ENCODE results near the gene PIM3. TPM values are rescaled to one million over a fixed set of nuclear protein-coding genes. Genes with fewer than 3 reads are reported as not detected.
A peak's percentile ranks its signal among the peaks of the same experiment; 100 is the strongest.

PIM3 gene
- total RNA-seq, 1 experiment from 2014 or later, result 42.9 TPM

DNA sequence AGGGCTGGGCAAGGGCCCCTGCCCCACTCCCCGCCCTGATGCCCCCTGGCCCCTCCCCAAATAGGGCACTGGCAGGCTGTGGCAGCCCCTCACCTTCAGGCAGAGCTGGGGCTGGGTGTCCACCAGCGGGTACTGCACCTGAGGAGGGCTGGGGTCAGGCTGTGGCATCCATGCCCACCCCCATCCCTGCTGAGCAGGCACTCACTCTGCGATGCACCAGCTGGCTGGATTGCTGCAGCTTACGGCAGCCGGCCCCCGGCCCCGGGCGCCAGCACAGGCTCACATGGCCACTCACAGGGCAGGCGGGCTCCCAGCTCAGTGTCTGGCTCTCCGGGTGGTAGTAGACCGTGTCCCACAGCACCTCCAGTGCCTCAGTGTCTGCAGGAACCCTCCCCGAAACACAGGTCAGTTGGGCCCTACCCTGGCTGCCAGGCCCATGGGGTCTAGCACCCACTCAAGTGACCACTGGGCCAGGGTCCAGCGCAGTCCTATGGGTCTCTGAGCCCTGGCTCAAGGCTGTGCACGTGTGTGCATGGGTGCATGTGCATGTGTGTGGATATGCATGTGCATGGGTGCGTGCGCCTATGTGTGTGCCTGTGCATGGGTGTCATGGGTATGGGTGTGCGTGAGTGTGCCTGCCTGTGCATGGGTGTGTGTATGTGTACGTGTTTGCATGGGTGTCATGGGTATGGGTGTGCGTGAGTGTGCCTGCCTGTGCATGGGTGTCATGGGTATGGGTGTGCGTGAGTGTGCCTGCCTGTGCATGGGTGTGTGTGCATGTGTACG is 37.6 kb downstream of the PIM3 start:
- Mint-ChIP-seq H3K4me1 (peaks cover 9% of the 10 kb centered on the region), H3K9me3 (no peaks in the 10 kb centered on the region), H3K27ac (no peak overlapping the region), H3K4me3 (peak overlapping the region; percentile 70), H3K36me3 (no peaks in the 10 kb centered on the region), H3K27me3 (ENCODE audit: low read depth) (peaks cover 25% of the 10 kb centered on the region)
- TF ChIP-seq, protein P1, sequence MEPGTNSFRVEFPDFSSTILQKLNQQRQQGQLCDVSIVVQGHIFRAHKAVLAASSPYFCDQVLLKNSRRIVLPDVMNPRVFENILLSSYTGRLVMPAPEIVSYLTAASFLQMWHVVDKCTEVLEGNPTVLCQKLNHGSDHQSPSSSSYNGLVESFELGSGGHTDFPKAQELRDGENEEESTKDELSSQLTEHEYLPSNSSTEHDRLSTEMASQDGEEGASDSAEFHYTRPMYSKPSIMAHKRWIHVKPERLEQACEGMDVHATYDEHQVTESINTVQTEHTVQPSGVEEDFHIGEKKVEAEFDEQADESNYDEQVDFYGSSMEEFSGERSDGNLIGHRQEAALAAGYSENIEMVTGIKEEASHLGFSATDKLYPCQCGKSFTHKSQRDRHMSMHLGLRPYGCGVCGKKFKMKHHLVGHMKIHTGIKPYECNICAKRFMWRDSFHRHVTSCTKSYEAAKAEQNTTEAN (CRISPR knock-in tag; IDR thresholded peaks at IDR 0.05), result peak; percentile 92; the same call in 1 of the 2 replicates
- no peak for TF ChIP-seq ZBTB21 (CRISPR knock-in tag; IDR thresholded peaks at IDR 0.05; ENCODE audit: borderline replicate concordance)
- no peak for TF ChIP-seq RORB (CRISPR knock-in tag; IDR thresholded peaks at IDR 0.05)
- ATAC-seq, result no peak
- ChIA-PET CTCF (interaction anchor here (2.6 to 5.4 kb wide), 2 partner anchors 15 to 32 kb away, joined by 9 to 38 read pairs; no protein-coding TSS in a partner anchor), POLR2A (no interaction called here)
- DNase-seq (ENCODE audit: low spot score), result no peak

DNA sequence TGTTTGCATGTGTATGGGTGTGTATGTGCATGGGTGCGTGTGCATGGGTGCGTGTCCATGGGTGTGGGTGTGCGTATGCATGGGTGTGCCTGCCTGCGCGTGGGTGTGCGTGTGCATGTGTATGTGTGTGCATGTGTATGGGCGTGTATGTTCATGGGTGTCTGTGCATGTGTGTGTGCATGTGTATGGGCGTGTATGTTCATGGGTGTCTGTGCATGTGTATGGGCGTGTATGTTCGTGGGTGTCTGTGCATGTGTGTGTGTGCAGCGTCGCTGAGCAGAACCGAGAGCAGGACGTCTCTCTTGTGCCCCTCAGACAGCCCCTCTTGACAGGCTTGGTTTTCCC is 38.1 kb downstream of the PIM3 start:
- no peak for TF ChIP-seq RORB (CRISPR knock-in tag; IDR thresholded peaks at IDR 0.05)
- TF ChIP-seq, protein P2, sequence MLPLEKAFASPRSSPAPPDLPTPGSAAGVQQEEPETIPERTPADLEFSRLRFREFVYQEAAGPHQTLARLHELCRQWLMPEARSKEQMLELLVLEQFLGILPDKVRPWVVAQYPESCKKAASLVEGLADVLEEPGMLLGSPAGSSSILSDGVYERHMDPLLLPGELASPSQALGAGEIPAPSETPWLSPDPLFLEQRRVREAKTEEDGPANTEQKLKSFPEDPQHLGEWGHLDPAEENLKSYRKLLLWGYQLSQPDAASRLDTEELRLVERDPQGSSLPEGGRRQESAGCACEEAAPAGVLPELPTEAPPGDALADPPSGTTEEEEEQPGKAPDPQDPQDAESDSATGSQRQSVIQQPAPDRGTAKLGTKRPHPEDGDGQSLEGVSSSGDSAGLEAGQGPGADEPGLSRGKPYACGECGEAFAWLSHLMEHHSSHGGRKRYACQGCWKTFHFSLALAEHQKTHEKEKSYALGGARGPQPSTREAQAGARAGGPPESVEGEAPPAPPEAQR (CRISPR knock-in tag; IDR thresholded peaks at IDR 0.05), result no peak
- TF ChIP-seq NFE2L1 (CRISPR knock-in tag; IDR thresholded peaks at IDR 0.05), result peak; percentile 27; the same call in 1 of the 2 replicates
- TF ChIP-seq, protein P3, sequence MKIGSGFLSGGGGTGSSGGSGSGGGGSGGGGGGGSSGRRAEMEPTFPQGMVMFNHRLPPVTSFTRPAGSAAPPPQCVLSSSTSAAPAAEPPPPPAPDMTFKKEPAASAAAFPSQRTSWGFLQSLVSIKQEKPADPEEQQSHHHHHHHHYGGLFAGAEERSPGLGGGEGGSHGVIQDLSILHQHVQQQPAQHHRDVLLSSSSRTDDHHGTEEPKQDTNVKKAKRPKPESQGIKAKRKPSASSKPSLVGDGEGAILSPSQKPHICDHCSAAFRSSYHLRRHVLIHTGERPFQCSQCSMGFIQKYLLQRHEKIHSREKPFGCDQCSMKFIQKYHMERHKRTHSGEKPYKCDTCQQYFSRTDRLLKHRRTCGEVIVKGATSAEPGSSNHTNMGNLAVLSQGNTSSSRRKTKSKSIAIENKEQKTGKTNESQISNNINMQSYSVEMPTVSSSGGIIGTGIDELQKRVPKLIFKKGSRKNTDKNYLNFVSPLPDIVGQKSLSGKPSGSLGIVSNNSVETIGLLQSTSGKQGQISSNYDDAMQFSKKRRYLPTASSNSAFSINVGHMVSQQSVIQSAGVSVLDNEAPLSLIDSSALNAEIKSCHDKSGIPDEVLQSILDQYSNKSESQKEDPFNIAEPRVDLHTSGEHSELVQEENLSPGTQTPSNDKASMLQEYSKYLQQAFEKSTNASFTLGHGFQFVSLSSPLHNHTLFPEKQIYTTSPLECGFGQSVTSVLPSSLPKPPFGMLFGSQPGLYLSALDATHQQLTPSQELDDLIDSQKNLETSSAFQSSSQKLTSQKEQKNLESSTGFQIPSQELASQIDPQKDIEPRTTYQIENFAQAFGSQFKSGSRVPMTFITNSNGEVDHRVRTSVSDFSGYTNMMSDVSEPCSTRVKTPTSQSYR (CRISPR knock-in tag; IDR thresholded peaks at IDR 0.05), result no peak
- 0 out of 2 replicates have a peak, but pooled peaks have one; percentile 13 for TF ChIP-seq NFYB (CRISPR knock-in tag; conservative IDR thresholded peaks at IDR 0.05; ENCODE audit: low read depth)
- no peak for TF ChIP-seq ZNF416 (CRISPR knock-in tag; IDR thresholded peaks at IDR 0.05)
- TF ChIP-seq, protein P4, sequence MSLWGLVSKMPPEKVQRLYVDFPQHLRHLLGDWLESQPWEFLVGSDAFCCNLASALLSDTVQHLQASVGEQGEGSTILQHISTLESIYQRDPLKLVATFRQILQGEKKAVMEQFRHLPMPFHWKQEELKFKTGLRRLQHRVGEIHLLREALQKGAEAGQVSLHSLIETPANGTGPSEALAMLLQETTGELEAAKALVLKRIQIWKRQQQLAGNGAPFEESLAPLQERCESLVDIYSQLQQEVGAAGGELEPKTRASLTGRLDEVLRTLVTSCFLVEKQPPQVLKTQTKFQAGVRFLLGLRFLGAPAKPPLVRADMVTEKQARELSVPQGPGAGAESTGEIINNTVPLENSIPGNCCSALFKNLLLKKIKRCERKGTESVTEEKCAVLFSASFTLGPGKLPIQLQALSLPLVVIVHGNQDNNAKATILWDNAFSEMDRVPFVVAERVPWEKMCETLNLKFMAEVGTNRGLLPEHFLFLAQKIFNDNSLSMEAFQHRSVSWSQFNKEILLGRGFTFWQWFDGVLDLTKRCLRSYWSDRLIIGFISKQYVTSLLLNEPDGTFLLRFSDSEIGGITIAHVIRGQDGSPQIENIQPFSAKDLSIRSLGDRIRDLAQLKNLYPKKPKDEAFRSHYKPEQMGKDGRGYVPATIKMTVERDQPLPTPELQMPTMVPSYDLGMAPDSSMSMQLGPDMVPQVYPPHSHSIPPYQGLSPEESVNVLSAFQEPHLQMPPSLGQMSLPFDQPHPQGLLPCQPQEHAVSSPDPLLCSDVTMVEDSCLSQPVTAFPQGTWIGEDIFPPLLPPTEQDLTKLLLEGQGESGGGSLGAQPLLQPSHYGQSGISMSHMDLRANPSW (CRISPR knock-in tag; conservative IDR thresholded peaks at IDR 0.05; ENCODE audit: low read depth), result no peak
- TF ChIP-seq, protein P5, sequence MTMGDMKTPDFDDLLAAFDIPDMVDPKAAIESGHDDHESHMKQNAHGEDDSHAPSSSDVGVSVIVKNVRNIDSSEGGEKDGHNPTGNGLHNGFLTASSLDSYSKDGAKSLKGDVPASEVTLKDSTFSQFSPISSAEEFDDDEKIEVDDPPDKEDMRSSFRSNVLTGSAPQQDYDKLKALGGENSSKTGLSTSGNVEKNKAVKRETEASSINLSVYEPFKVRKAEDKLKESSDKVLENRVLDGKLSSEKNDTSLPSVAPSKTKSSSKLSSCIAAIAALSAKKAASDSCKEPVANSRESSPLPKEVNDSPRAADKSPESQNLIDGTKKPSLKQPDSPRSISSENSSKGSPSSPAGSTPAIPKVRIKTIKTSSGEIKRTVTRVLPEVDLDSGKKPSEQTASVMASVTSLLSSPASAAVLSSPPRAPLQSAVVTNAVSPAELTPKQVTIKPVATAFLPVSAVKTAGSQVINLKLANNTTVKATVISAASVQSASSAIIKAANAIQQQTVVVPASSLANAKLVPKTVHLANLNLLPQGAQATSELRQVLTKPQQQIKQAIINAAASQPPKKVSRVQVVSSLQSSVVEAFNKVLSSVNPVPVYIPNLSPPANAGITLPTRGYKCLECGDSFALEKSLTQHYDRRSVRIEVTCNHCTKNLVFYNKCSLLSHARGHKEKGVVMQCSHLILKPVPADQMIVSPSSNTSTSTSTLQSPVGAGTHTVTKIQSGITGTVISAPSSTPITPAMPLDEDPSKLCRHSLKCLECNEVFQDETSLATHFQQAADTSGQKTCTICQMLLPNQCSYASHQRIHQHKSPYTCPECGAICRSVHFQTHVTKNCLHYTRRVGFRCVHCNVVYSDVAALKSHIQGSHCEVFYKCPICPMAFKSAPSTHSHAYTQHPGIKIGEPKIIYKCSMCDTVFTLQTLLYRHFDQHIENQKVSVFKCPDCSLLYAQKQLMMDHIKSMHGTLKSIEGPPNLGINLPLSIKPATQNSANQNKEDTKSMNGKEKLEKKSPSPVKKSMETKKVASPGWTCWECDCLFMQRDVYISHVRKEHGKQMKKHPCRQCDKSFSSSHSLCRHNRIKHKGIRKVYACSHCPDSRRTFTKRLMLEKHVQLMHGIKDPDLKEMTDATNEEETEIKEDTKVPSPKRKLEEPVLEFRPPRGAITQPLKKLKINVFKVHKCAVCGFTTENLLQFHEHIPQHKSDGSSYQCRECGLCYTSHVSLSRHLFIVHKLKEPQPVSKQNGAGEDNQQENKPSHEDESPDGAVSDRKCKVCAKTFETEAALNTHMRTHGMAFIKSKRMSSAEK (CRISPR knock-in tag; IDR thresholded peaks at IDR 0.05; ENCODE audit: borderline replicate concordance), result no peak
- TF ChIP-seq, protein P6, sequence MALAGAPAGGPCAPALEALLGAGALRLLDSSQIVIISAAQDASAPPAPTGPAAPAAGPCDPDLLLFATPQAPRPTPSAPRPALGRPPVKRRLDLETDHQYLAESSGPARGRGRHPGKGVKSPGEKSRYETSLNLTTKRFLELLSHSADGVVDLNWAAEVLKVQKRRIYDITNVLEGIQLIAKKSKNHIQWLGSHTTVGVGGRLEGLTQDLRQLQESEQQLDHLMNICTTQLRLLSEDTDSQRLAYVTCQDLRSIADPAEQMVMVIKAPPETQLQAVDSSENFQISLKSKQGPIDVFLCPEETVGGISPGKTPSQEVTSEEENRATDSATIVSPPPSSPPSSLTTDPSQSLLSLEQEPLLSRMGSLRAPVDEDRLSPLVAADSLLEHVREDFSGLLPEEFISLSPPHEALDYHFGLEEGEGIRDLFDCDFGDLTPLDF (CRISPR knock-in tag; IDR thresholded peaks at IDR 0.05), result no peak
- TF ChIP-seq, protein P1 (CRISPR knock-in tag; IDR thresholded peaks at IDR 0.05), result 0 out of 2 replicates have a peak, but pooled peaks have one; percentile 81
- Mint-ChIP-seq H3K27ac (no peak overlapping the region), H3K4me3 (peak overlapping the region; percentile 70), H3K4me1 (peaks cover 9% of the 10 kb centered on the region), H3K9me3 (no peaks in the 10 kb centered on the region), H3K27me3 (ENCODE audit: low read depth) (peaks cover 25% of the 10 kb centered on the region), H3K36me3 (no peaks in the 10 kb centered on the region)
- ATAC-seq (no peak), DNase-seq (ENCODE audit: low spot score) (no peak)
- CTCF ChIA-PET, result interaction anchor here (2.6 to 5.4 kb wide), 2 partner anchors 15 to 31 kb away, joined by 9 to 38 read pairs; no protein-coding TSS in a partner anchor
- POLR2A ChIA-PET, result no interaction called here
